MM.1S (cell line): ENCODE results near the gene SFMBT2.

Source experiments
- DNase-seq: peaks from one replicate; pipeline ENCODE4 v3.0.0-alpha.2; 2015
- H2AFZ ChIP-seq: fragments of 300-600 bp; sonication (generic); 2 replicates; pipeline ENCODE4 v1.6.0; 2016; ENCODE audit warnings: antibody characterized with exemption, low read length
- H3F3A ChIP-seq: fragments of 300-600 bp; sonication (generic); 2 replicates; pipeline ENCODE4 v1.6.1; 2016; ENCODE audit warnings: mild to moderate bottlenecking, antibody characterized with exemption, low read length, moderate library complexity, mixed read lengths; ENCODE audit not compliant: insufficient read depth
- H3K27ac ChIP-seq: fragments of 300-600 bp; sonication (generic); 2 replicates; pipeline ENCODE4 v1.5.1; 2016; ENCODE audit warnings: mild to moderate bottlenecking, low read length
- H3K27me3 ChIP-seq: fragments of 300-600 bp; sonication (generic); replicated peaks from 2 replicates; pipeline ENCODE4 v1.6.0; 2016; ENCODE audit warnings: low read length; ENCODE audit not compliant: insufficient read depth
- H3K36me3 ChIP-seq: fragments of 300-600 bp; sonication (generic); replicated peaks from 2 replicates; pipeline ENCODE4 v1.6.1; 2016; ENCODE audit warnings: mild to moderate bottlenecking, low read length, mixed read lengths; ENCODE audit not compliant: insufficient read depth
- H3K4me1 ChIP-seq: fragments of 300-600 bp; sonication (generic); 2 replicates; pipeline ENCODE4 v1.6.1; 2016; ENCODE audit warnings: low read length, mixed read lengths
- H3K4me2 ChIP-seq: fragments of 300-600 bp; sonication (generic); 2 replicates; pipeline ENCODE4 v1.6.0; 2016; ENCODE audit warnings: low read depth, low read length
- H3K4me3 ChIP-seq: fragments of 300-600 bp; sonication (generic); 2 replicates; pipeline ENCODE4 v1.5.1; 2016; ENCODE audit warnings: low read length, mixed read lengths
- H3K79me2 ChIP-seq: fragments of 300-600 bp; sonication (generic); 2 replicates; pipeline ENCODE4 v1.6.1; 2016; ENCODE audit warnings: mixed run types, low read length, mixed read lengths
- H3K9ac ChIP-seq: fragments of 300-600 bp; sonication (generic); 2 replicates; pipeline ENCODE4 v1.6.1; 2016; ENCODE audit warnings: low read length, mixed read lengths
- H3K9me2 ChIP-seq: fragments of 300-600 bp; sonication (generic); replicated peaks from 2 replicates; pipeline ENCODE4 v1.6.1; 2016; ENCODE audit warnings: mild to moderate bottlenecking, low read length, mixed read lengths; ENCODE audit not compliant: insufficient read depth
- H3K9me3 ChIP-seq: fragments of 300-600 bp; sonication (generic); replicated peaks from 2 replicates; pipeline ENCODE4 v1.6.1; 2016; ENCODE audit warnings: mild to moderate bottlenecking, low read length, mixed read lengths; ENCODE audit not compliant: insufficient read depth
- H4K20me1 ChIP-seq: fragments of 300-600 bp; sonication (generic); 2 replicates; pipeline ENCODE4 v1.6.1; 2016; ENCODE audit warnings: mild to moderate bottlenecking, low read length, moderate library complexity, mixed read lengths; ENCODE audit not compliant: insufficient read depth
- CTCF ChIP-seq: fragments of 300-600 bp; sonication (generic); IDR thresholded peaks from 2 replicates; pipeline ENCODE4 v1.5.1; 2016; ENCODE audit warnings: antibody characterized with exemption, low read length, mixed read lengths
- EZH2 ChIP-seq: fragments of 300-600 bp; sonication (generic); optimal IDR thresholded peaks from 2 replicates; pipeline ENCODE3; 2017; ENCODE audit warnings: low read depth, mild to moderate bottlenecking, antibody characterized with exemption, low read length, mixed read lengths
- EZH2phosphoT487 ChIP-seq: fragments of 300-600 bp; sonication (generic); IDR thresholded peaks from 2 replicates; pipeline ENCODE4 v1.6.1; 2018; ENCODE audit warnings: antibody characterized with exemption, low read length

Gene SFMBT2

GRCh38 chr10:7410301-7410861 is 453 bp downstream of the SFMBT2 start:
- Histone ChIP-seq H2AFZ (peak overlapping the region; percentile 43), H3K27ac (peak overlapping the region; percentile 73; the same call in 1 of the 2 replicates), H3F3A (peaks cover 13% of the 10 kb centered on the region), H3K36me3 (no peaks in the 10 kb centered on the region), H3K9me3 (no peaks in the 10 kb centered on the region), H3K4me1 (peaks cover 8% of the 10 kb centered on the region; the same call in 1 of the 2 replicates), H4K20me1 (peaks cover 20% of the 10 kb centered on the region), H3K79me2 (peaks cover 59% of the 10 kb centered on the region), H3K4me3 (peak overlapping the region; percentile 85), H3K9me2 (no peaks in the 10 kb centered on the region), H3K9ac (peak overlapping the region; percentile 83), H3K27me3 (no peaks in the 10 kb centered on the region), H3K4me2 (peak overlapping the region; percentile 90)
- TF ChIP-seq EZH2phosphoT487 (no peak), CTCF (no peak)
- DNase-seq: peak; percentile 16

- Histone ChIP-seq H3K27ac (peak overlapping the region; percentile 73), H4K20me1 (peaks cover 26% of the 10 kb centered on the region), H2AFZ (0 out of 2 replicates have a peak overlapping the region, but pooled peaks have one; percentile 43), H3F3A (peaks cover 13% of the 10 kb centered on the region), H3K36me3 (no peaks in the 10 kb centered on the region; the same call in 1 of the 2 replicates), H3K4me1 (peaks cover 13% of the 10 kb centered on the region; the same call in 1 of the 2 replicates), H3K4me3 (peak overlapping the region; percentile 85), H3K27me3 (no peaks in the 10 kb centered on the region), H3K9me2 (no peaks in the 10 kb centered on the region), H3K79me2 (peaks cover 66% of the 10 kb centered on the region), H3K4me2 (peak overlapping the region; percentile 90), H3K9me3 (no peaks in the 10 kb centered on the region), H3K9ac (peak overlapping the region; percentile 83)
- DNase-seq: peak; percentile 49
- no peak for TF ChIP-seq EZH2phosphoT487
- TF ChIP-seq CTCF: no peak
Measured at GRCh38 chr10:7409732-7410168, 1.1 kb downstream of the SFMBT2 start.

- Histone ChIP-seq H3K27me3 (no peaks in the 10 kb centered on the region), H3K36me3 (no peaks in the 10 kb centered on the region; the same call in 1 of the 2 replicates), H3K4me3 (peak overlapping the region; percentile 85)
Measured at GRCh38 chr10:7409045-7409731, 1.6 kb downstream of the SFMBT2 start.

More at GRCh38 chr10:7409045-7409731, 1.6 kb downstream of the SFMBT2 start:
- Histone ChIP-seq H3K9me3 (no peaks in the 10 kb centered on the region), H3K9ac (peak overlapping the region; percentile 83), H3K4me2 (peak overlapping the region; percentile 90), H3K9me2 (no peaks in the 10 kb centered on the region), H3K27ac (peak overlapping the region; percentile 73), H2AFZ (no peak overlapping the region; the same call in 1 of the 2 replicates), H4K20me1 (peaks cover 30% of the 10 kb centered on the region), H3K4me1 (peaks cover 13% of the 10 kb centered on the region; the same call in 1 of the 2 replicates), H3K79me2 (peaks cover 71% of the 10 kb centered on the region), H3F3A (peaks cover 13% of the 10 kb centered on the region)
- TF ChIP-seq EZH2 (no peak), CTCF (no peak), EZH2phosphoT487 (no peak)
- peak; percentile 84 for DNase-seq
